Activated T-cell treated with anti-CD3 and anti-CD28 coated beads, Interleukin-2, amount 50 U/mL, for 1 hour (primary cell): ENCODE data around the gene SLC44A2.

Experiments
- DNase-seq: peaks from one replicate; pipeline ENCODE4 v3.0.0-alpha.2; 2020

Gene SLC44A2

GRCh38 chr19:10683582-10683981 lies 58.2 kb downstream of the SLC44A2 start:
- DNase-seq = no peak

GRCh38 chr19:10685210-10685609 lies 59.9 kb downstream of the SLC44A2 start:
- DNase-seq = no peak

- DNase-seq = no peak
These were observed 60.8 kb downstream of the SLC44A2 start for GRCh38 chr19:10686193-10686592.

- no peak for DNase-seq
These were observed 61.5 kb downstream of the SLC44A2 start for GRCh38 chr19:10686661-10687517.

GRCh38 chr19:10687518-10688288 lies 62.4 kb downstream of the SLC44A2 start:
- no peak for DNase-seq

- no peak for DNase-seq
These were observed 63.4 kb downstream of the SLC44A2 start for GRCh38 chr19:10688545-10689280.

- DNase-seq = no peak
These were observed 65.0 kb downstream of the SLC44A2 start for GRCh38 chr19:10690341-10690781.

GRCh38 chr19:10691178-10691881 lies 66.0 kb downstream of the SLC44A2 start:
- DNase-seq = no peak

DNA sequence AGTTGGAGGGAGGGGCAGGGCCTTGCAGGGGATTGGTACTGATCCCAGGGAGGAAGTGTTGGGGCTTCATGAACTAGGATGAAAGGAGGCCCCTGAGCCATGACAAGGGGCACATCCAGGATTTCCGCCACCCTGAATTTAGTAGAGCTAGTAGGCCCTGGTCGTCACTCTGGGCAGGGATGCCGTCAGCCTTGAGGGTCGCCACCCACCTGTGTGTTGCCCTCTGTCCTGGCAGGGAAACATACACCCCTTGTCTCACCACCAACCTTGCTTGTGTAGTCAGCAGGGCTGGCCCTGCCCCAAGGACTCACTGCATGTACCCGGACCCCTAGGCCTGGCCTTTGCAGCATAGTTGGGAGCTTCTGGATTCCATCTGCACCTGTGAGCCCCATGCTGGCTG lies 66.5 kb downstream of the SLC44A2 start:
- DNase-seq = no peak

- no peak for DNase-seq
These were observed 67.4 kb downstream of the SLC44A2 start for GRCh38 chr19:10692673-10693264.
